PC-3 (cell line): ENCODE measurements around the gene CACTIN.

Source experiments
- EZH2 ChIP-seq: fragments of 300-600 bp; sonication (generic); IDR thresholded peaks from one replicate; pipeline ENCODE4 v1.6.1; 2017; ENCODE audit warnings: antibody characterized with exemption, mild to moderate bottlenecking, low read length; ENCODE audit not compliant: unreplicated experiment
- TF ChIP-seq, protein P1 (sequence below): fragments of 300-600 bp; sonication (generic); conservative IDR thresholded peaks from 2 replicates; pipeline ENCODE4 v1.5.1; 2017; ENCODE audit warnings: antibody characterized with exemption, low read depth, mild to moderate bottlenecking, low read length

DNA sequence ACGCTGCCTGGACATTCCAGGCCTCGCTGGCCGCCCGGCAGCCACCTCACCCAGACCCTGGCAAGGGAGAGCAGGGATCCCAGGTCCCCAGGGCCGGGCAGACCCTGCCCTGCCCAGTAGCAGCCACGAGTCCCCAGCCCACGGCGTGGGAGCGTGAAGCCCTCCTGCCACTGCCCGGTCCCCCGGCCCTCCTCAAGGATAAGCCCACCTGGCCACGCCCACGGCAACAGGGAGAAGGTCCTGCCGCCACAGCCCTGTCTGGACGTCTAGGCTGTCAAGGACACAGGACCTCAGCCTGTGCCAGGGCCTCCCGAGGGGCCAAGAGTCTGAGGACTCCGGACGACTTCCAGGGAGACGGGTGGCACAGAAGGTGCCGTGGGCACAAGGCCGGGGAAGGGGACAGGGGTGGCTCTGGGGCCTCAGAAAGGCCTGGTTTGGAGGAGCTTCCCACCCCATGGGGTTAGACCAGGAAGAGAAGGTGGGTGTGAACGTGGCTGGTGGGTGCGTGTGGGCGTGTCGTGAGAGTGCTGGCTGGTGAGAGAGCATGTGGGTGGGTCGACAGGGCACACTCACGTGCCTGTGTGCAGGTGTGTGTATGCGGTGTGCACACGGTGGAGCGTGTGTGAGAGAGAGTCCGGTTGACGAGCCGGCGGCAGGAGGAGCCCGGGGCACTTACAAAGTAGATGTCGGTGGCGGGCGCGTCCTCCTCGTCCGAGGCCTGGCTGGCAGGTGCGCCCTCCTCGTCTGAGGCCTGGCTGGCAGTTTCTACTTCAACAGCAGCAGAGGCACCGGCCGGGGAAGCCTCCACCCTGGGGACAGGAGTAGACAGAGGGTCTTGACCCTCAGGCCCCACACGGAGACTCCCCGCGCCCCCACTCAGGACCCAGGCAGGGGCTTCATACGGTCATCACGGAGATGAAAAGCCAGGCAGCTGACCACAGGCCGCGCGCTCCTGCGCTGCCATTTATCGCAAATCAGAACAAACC, 11.9 kb upstream of the CACTIN start:
- TF ChIP-seq, protein P1, sequence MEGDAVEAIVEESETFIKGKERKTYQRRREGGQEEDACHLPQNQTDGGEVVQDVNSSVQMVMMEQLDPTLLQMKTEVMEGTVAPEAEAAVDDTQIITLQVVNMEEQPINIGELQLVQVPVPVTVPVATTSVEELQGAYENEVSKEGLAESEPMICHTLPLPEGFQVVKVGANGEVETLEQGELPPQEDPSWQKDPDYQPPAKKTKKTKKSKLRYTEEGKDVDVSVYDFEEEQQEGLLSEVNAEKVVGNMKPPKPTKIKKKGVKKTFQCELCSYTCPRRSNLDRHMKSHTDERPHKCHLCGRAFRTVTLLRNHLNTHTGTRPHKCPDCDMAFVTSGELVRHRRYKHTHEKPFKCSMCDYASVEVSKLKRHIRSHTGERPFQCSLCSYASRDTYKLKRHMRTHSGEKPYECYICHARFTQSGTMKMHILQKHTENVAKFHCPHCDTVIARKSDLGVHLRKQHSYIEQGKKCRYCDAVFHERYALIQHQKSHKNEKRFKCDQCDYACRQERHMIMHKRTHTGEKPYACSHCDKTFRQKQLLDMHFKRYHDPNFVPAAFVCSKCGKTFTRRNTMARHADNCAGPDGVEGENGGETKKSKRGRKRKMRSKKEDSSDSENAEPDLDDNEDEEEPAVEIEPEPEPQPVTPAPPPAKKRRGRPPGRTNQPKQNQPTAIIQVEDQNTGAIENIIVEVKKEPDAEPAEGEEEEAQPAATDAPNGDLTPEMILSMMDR = no peak
- no peak for TF ChIP-seq EZH2
